Upper lobe of right lung (tissue), 1 donor: ENCODE results near the gene RNF40. TPM values are rescaled to one million over a fixed set of nuclear protein-coding genes. Genes with fewer than 3 reads are reported as not detected.

ENCODE experiments used
- ATAC-seq: fragments of 200-7000 bp; cut with Tn5 transposase; one replicate; pipeline ENCODE4 v1.9.1; 2020; ENCODE audit warnings: mild to moderate bottlenecking, moderate library complexity
- DNase-seq: peaks from one replicate; pipeline ENCODE4 v3.0.0-alpha.2; 2020
- H3K27ac ChIP-seq: fragments of 200-600 bp; one replicate; pipeline ENCODE4 v1.8.0; 2022
- H3K27me3 ChIP-seq: fragments of 200-600 bp; one replicate; pipeline ENCODE4 v1.8.0; 2022; ENCODE audit warnings: mild to moderate bottlenecking
- H3K36me3 ChIP-seq: fragments of 200-600 bp; one replicate; pipeline ENCODE4 v1.8.0; 2022
- H3K4me1 ChIP-seq: fragments of 200-600 bp; one replicate; pipeline ENCODE4 v1.8.0; 2022
- H3K4me3 ChIP-seq: fragments of 200-600 bp; one replicate; pipeline ENCODE4 v1.8.0; 2022; ENCODE audit warnings: mild to moderate bottlenecking
- H3K9me3 ChIP-seq: fragments of 200-600 bp; one replicate; pipeline ENCODE4 v1.8.0; 2022
- CTCF ChIP-seq: fragments of 200-600 bp; IDR thresholded peaks from one replicate; pipeline ENCODE4 v1.8.0; 2022; ENCODE audit warnings: antibody characterized with exemption
- intact Hi-C: fragments of 100-400 bp; cut with DNase I; formaldehyde crosslinking; loops from one replicate; pipeline ENCODE4 v1.11.0; 2022
- total RNA-seq: library from RNA; stranded (reverse); fragmentation: NEBNext Ultra II Directional; extraction: Animal tissue kit (Norgen Biotek cat#: 25700); gene quantifications from one replicate; pipeline ENCODE4 v1.2.1, GENCODE V29; 2021
- donor health status: DM: no; HTN: yes; CAD: no; lungs with severe emphysema.

The RNF40 gene
- total RNA-seq, 1 donor from 2014 or later, result 93.6 TPM

GRCh38 chr16:30777591-30778297 is 15.6 kb downstream of the RNF40 start:
- intact Hi-C loops, result no loop called here
- Histone ChIP-seq H3K36me3 (peaks cover 29% of the 10 kb centered on the region), H3K9me3 (no peaks in the 10 kb centered on the region), H3K4me3 (no peak overlapping the region), H3K27me3 (no peaks in the 10 kb centered on the region), H3K27ac (no peak overlapping the region), H3K4me1 (peaks cover 20% of the 10 kb centered on the region)
- no peak for DNase-seq
- no peak for ATAC-seq
- no peak for TF ChIP-seq CTCF

GRCh38 chr16:30778549-30779244 is 16.6 kb downstream of the RNF40 start:
- peaks cover 20% of the 10 kb centered on the region for H3K4me1 ChIP-seq
- H3K27ac ChIP-seq, result no peak overlapping the region
- H3K36me3 ChIP-seq, result peaks cover 24% of the 10 kb centered on the region
- no peak for ATAC-seq
- H3K9me3 ChIP-seq, result no peaks in the 10 kb centered on the region
- H3K4me3 ChIP-seq, result no peak overlapping the region
- DNase-seq, result no peak
- H3K27me3 ChIP-seq, result no peaks in the 10 kb centered on the region
- intact Hi-C loops, result no loop called here
- TF ChIP-seq CTCF, result no peak

DNA sequence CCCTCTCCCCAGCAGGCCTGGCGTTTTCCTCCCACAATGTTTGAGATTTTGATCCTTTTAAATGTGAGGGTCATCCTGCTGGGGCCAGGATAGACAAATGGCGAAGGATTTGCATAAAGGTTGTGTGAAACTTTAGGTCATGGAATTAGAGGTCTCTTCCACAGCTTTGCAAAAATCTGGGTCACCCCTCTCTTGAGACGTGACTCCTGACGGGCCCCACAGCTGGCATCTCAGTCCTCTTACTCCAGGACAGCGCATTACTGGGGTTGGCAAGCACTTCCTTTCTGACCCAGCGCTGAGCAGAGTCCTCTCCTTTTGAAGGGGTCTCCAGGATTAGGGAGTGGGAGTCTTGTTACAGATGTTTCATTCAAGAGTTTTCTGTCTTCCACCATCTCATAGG is 17.5 kb downstream of the RNF40 start:
- intact Hi-C loops, result no loop called here
- H3K9me3 ChIP-seq, result no peaks in the 10 kb centered on the region
- H3K4me1 ChIP-seq, result peaks cover 18% of the 10 kb centered on the region
- no peaks in the 10 kb centered on the region for H3K27me3 ChIP-seq
- H3K27ac ChIP-seq, result no peak overlapping the region
- DNase-seq (no peak), ATAC-seq (no peak)
- no peak overlapping the region for H3K4me3 ChIP-seq
- H3K36me3 ChIP-seq, result peaks cover 17% of the 10 kb centered on the region
- TF ChIP-seq CTCF, result no peak

DNA sequence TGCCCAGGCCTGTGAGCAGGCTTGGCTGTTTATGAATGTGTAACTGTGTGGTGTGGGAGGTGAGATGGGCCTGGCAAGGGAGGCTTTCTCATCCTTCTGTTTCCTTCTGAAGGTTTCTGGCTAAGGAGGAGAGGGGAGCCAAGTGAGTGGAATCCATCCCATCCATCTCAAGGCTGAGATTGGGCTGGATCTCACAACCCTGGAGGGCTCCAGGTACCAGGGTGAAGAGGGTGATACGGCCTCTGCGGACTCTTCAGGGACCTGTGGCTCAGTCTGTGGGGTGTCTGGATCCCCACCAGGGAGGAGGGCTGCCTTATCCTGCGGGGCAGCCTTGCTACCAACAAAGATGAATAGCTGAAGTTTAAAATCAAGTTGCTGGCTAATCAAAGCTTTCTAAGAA is 17.9 kb downstream of the RNF40 start:
- H3K36me3 ChIP-seq, result peaks cover 17% of the 10 kb centered on the region
- H3K27ac ChIP-seq, result no peak overlapping the region
- DNase-seq, result no peak
- intact Hi-C loops, result no loop called here
- TF ChIP-seq CTCF, result no peak
- H3K27me3 ChIP-seq, result no peaks in the 10 kb centered on the region
- H3K4me3 ChIP-seq, result no peak overlapping the region
- H3K9me3 ChIP-seq, result no peaks in the 10 kb centered on the region
- peaks cover 14% of the 10 kb centered on the region for H3K4me1 ChIP-seq
- ATAC-seq, result no peak

DNA sequence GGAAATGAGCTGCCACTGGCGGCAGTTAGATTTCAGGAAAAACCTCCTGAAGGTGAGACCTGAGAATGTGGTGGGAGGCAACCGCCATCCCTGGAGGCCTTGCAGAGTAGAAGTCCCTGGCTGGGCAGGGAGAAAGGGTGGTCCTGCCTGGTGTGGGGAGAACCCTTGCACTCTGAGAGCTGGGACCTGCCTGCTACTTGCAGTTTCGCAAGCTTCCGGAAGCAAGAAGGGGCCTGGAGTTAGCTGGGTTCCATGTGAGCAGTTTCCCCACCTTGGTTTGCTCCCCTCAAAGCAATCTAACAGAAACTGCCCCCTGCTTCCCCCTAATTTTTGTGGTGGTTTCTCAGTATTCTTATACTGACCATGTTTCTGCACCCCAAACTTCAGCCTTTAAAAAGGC is 18.4 kb downstream of the RNF40 start:
- ATAC-seq, result no peak
- H3K4me1 ChIP-seq, result peaks cover 14% of the 10 kb centered on the region
- intact Hi-C loops, result no loop called here

More for the DNA sequence above, 18.4 kb downstream of the RNF40 start:
- Histone ChIP-seq H3K9me3 (no peaks in the 10 kb centered on the region), H3K36me3 (peaks cover 17% of the 10 kb centered on the region), H3K4me3 (no peak overlapping the region), H3K27ac (no peak overlapping the region), H3K27me3 (no peaks in the 10 kb centered on the region)
- TF ChIP-seq CTCF, result no peak
- no peak for DNase-seq
